ENCODE measurements around the gene DNAJC21. TPM values are rescaled to one million over a fixed set of nuclear protein-coding genes. Genes with fewer than 3 reads are reported as not detected.
A peak's percentile ranks its signal among the peaks of the same experiment; 100 is the strongest.
"Not testable (repeated sequence)": the region's sequence is repeated elsewhere in the genome, so short reads cannot be mapped to it uniquely, and the experiment has no call there.

DNAJC21 gene
- total RNA-seq, 1 donor from 2014 or later = 66.4 TPM

DNA sequence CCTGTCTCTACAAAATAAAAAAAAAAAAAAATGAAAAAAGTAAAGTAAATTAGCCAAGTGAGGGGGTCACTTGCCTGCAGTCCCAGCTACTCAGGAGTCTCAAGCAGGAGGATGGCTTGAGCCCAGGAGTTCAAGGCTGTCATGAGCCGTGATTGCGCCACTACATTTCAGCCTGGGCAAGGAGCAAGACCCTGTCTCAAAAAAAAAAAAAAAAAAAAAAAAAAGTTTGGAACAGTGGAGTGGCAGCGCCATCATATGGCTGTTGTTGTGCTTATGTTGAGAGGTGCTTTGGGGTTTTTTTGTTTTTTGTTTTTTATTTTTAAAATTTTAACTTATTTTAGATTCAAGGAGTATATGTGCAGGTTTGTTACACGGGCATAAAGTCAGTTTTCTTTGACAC lies 10.3 kb upstream of the DNAJC21 start:
- H3K27me3 Mint-ChIP-seq (ENCODE audit: low read depth, unreplicated experiment) = no peaks in the 10 kb centered on the region
- H3K9me3 Mint-ChIP-seq (ENCODE audit: unreplicated experiment) = no peaks in the 10 kb centered on the region
- H3K36me3 Mint-ChIP-seq (ENCODE audit: low read depth, unreplicated experiment) = peaks cover 7% of the 10 kb centered on the region
- H3K4me3 Mint-ChIP-seq (ENCODE audit: unreplicated experiment) = no peak overlapping the region
- Histone ChIP-seq H3K27ac (ENCODE audit: low read depth, low read length) (no peak overlapping the region), H3K4me3 (ENCODE audit: insufficient read depth, low read depth, low read length) (no peak overlapping the region), H3K27me3 (ENCODE audit: insufficient read depth, low read length) (no peaks in the 10 kb centered on the region), H2AFZ (ENCODE audit: low read depth, low read length) (no peak overlapping the region), H4K20me1 (ENCODE audit: insufficient read depth, low read length) (peaks cover 8% of the 10 kb centered on the region), H3K79me2 (ENCODE audit: insufficient read depth, low read length) (peaks cover 70% of the 10 kb centered on the region), H3K9me3 (ENCODE audit: insufficient read depth, low read depth, low read length) (no peaks in the 10 kb centered on the region), H3K4me2 (ENCODE audit: low read length) (no peak overlapping the region), H3K36me3 (ENCODE audit: insufficient read depth, low read length) (peaks cover 19% of the 10 kb centered on the region), H3K9ac (ENCODE audit: low read length) (no peak overlapping the region), H3K4me1 (ENCODE audit: insufficient read depth, low read length) (peaks cover 26% of the 10 kb centered on the region)
- no peak for FAIRE-seq
- H3K27ac Mint-ChIP-seq (ENCODE audit: unreplicated experiment) = no peak overlapping the region
- DNase-seq (ENCODE audit: low read depth) = no peak
- TF ChIP-seq, protein P1, sequence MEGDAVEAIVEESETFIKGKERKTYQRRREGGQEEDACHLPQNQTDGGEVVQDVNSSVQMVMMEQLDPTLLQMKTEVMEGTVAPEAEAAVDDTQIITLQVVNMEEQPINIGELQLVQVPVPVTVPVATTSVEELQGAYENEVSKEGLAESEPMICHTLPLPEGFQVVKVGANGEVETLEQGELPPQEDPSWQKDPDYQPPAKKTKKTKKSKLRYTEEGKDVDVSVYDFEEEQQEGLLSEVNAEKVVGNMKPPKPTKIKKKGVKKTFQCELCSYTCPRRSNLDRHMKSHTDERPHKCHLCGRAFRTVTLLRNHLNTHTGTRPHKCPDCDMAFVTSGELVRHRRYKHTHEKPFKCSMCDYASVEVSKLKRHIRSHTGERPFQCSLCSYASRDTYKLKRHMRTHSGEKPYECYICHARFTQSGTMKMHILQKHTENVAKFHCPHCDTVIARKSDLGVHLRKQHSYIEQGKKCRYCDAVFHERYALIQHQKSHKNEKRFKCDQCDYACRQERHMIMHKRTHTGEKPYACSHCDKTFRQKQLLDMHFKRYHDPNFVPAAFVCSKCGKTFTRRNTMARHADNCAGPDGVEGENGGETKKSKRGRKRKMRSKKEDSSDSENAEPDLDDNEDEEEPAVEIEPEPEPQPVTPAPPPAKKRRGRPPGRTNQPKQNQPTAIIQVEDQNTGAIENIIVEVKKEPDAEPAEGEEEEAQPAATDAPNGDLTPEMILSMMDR (IDR thresholded peaks at IDR 0.05; ENCODE audit: insufficient read depth, low read depth, low read length) = peak; percentile 11
- TF ChIP-seq EZH2 (IDR thresholded peaks at IDR 0.05; ENCODE audit: insufficient read depth, low read length) = no peak
- peaks cover 21% of the 10 kb centered on the region for H3K4me1 Mint-ChIP-seq (ENCODE audit: low read depth, unreplicated experiment)

DNA sequence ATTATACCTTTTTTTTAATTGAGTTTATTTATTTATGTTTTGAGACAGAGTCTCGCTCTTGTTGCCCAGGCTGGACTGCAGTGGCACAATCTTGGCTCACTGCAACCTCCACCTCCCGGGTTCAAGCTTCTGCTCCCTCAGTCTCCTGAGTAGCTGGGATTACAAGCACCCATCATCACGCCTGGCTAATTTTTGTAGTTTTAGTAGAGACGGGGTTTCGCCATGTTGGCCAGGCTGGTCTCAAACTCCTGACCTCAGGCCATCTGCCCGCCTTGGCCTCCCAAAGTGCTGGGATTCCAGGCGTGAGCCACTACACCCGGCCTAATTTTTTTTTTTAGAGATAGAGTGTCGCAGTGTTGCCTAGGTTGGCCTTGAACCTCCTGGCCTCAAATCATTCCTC lies 6.1 kb upstream of the DNAJC21 start:
- Histone ChIP-seq H3K4me2 (ENCODE audit: low read length) (peak overlapping the region; percentile 57), H3K4me1 (ENCODE audit: insufficient read depth, low read length) (peaks cover 13% of the 10 kb centered on the region), H3K9ac (ENCODE audit: low read length) (peak overlapping the region; percentile 2), H3K79me2 (ENCODE audit: insufficient read depth, low read length) (peaks cover 50% of the 10 kb centered on the region), H3K36me3 (ENCODE audit: insufficient read depth, low read length) (peaks cover 42% of the 10 kb centered on the region), H3K27ac (ENCODE audit: low read depth, low read length) (peak overlapping the region; percentile 61)
- Mint-ChIP-seq H3K4me1 (ENCODE audit: low read depth, unreplicated experiment) (peaks cover 15% of the 10 kb centered on the region), H3K27ac (ENCODE audit: unreplicated experiment) (peak overlapping the region; percentile 23)
- not testable (repeated sequence) for H2AFZ ChIP-seq (ENCODE audit: low read depth, low read length); DNase-seq (ENCODE audit: low read depth); FAIRE-seq; H3K36me3 Mint-ChIP-seq (ENCODE audit: low read depth, unreplicated experiment); H3K27me3 ChIP-seq (ENCODE audit: insufficient read depth, low read length); H3K9me3 Mint-ChIP-seq (ENCODE audit: unreplicated experiment); H3K27me3 Mint-ChIP-seq (ENCODE audit: low read depth, unreplicated experiment); H4K20me1 ChIP-seq (ENCODE audit: insufficient read depth, low read length); H3K9me3 ChIP-seq (ENCODE audit: insufficient read depth, low read depth, low read length); H3K4me3 ChIP-seq (ENCODE audit: insufficient read depth, low read depth, low read length); H3K4me3 Mint-ChIP-seq (ENCODE audit: unreplicated experiment)

DNA sequence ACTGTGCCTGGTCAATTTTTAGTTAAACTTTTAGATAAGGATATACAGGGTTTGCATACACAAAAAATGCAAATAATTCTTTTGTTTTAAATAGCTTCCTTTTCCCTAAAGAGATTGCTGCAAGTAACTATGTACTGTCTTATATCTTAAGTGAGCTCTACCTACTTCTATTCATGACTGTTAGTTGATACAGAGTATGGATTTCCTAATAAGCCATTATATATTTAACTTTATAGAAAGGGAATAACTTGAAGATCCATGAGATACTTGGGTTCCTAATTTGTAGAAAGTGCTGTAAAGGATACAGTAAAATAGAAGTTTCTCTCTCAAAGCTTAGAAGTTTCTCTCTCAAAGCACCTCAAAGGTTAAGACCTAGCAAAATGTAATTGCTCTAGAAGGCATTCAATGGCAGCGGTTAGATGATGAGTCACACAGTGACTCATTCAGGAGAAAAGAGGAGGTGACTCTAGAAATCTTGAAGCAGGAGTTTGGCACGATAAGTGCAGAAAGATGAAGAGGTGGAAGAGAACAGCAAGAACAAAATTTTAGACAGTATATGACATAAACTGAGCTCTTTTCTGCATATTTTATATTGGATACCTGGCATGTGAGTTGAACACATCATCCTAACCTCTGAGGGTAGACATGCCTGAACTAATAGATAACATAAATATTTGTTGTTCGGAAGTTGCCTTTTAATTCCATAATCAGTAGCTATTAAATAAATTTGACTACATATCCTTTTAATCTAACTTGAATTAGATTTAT lies 5.5 kb upstream of the DNAJC21 start:
- FAIRE-seq = peak; percentile 78
- TF ChIP-seq EZH2 (IDR thresholded peaks at IDR 0.05; ENCODE audit: insufficient read depth, low read length) = no peak
- TF ChIP-seq, protein P1 (IDR thresholded peaks at IDR 0.05; ENCODE audit: insufficient read depth, low read depth, low read length) = no peak
- DNase-seq (ENCODE audit: low read depth) = peak; percentile 85
- H3K27ac ChIP-seq (ENCODE audit: low read depth, low read length) = peak overlapping the region; percentile 61
- no peak overlapping the region for H2AFZ ChIP-seq (ENCODE audit: low read depth, low read length)
- peaks cover 42% of the 10 kb centered on the region for H3K36me3 ChIP-seq (ENCODE audit: insufficient read depth, low read length)
- peak overlapping the region; percentile 57 for H3K4me2 ChIP-seq (ENCODE audit: low read length)
- Mint-ChIP-seq H3K27me3 (ENCODE audit: low read depth, unreplicated experiment) (no peaks in the 10 kb centered on the region), H3K4me1 (ENCODE audit: low read depth, unreplicated experiment) (peaks cover 15% of the 10 kb centered on the region), H3K27ac (ENCODE audit: unreplicated experiment) (peak overlapping the region; percentile 23), H3K36me3 (ENCODE audit: low read depth, unreplicated experiment) (peaks cover 8% of the 10 kb centered on the region), H3K4me3 (ENCODE audit: unreplicated experiment) (peak overlapping the region; percentile 20), H3K9me3 (ENCODE audit: unreplicated experiment) (no peaks in the 10 kb centered on the region)
- H3K4me1 ChIP-seq (ENCODE audit: insufficient read depth, low read length) = peaks cover 13% of the 10 kb centered on the region
- no peaks in the 10 kb centered on the region for H4K20me1 ChIP-seq (ENCODE audit: insufficient read depth, low read length)
- H3K79me2 ChIP-seq (ENCODE audit: insufficient read depth, low read length) = peaks cover 44% of the 10 kb centered on the region
- H3K27me3 ChIP-seq (ENCODE audit: insufficient read depth, low read length) = no peaks in the 10 kb centered on the region
- H3K4me3 ChIP-seq (ENCODE audit: insufficient read depth, low read depth, low read length) = no peak overlapping the region
- peak overlapping the region; percentile 2 for H3K9ac ChIP-seq (ENCODE audit: low read length)
- no peaks in the 10 kb centered on the region for H3K9me3 ChIP-seq (ENCODE audit: insufficient read depth, low read depth, low read length)
